Measurements from ENCODE around the gene ALMS1. TPM values are rescaled to one million over a fixed set of nuclear protein-coding genes. Genes with fewer than 3 reads are reported as not detected.
"Not testable (repeated sequence)": the region's sequence is repeated elsewhere in the genome, so short reads cannot be mapped to it uniquely, and the experiment has no call there.

Gene ALMS1
- total RNA-seq, 4 donors from 2014 or later, result 31.3 to 36.1 (median 32.4) TPM

DNA sequence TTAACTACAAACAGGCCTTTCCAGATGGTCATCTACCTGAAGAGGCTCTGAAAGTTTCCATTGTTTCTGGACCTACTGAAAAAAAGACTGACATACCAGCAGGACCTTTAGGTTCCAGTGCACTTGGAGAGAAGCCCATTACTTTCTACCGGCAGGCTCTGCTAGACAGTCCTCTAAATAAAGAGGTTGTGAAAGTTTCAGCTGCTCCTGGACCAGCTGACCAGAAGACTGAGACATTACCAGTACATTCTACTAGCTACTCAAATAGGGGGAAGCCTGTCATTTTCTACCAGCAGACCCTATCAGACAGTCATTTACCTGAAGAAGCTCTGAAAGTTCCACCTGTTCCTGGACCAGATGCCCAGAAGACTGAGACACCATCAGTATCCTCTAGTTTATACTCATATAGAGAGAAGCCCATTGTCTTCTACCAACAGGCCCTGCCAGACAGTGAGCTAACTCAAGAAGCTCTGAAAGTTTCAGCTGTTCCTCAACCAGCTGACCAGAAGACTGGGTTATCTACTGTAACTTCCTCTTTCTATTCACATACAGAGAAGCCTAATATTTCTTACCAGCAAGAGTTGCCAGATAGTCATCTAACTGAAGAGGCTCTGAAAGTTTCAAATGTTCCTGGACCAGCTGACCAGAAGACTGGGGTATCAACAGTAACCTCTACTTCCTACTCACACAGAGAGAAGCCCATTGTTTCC is 65.8 kb downstream of the ALMS1 start:
- Histone ChIP-seq H3K36me3 (peaks cover 19 to 69% (median 48%) of the 10 kb centered on the region in 4 donors), H3K27me3 (no peaks in the 10 kb centered on the region), H3K9me3 (no peaks in the 10 kb centered on the region), H3K4me3 (no peak overlapping the region), H3K4me1 (no peaks in the 10 kb centered on the region), H3K27ac (replicated peaks in 1 of 4) (no peak overlapping the region)
- TF ChIP-seq, protein P1, sequence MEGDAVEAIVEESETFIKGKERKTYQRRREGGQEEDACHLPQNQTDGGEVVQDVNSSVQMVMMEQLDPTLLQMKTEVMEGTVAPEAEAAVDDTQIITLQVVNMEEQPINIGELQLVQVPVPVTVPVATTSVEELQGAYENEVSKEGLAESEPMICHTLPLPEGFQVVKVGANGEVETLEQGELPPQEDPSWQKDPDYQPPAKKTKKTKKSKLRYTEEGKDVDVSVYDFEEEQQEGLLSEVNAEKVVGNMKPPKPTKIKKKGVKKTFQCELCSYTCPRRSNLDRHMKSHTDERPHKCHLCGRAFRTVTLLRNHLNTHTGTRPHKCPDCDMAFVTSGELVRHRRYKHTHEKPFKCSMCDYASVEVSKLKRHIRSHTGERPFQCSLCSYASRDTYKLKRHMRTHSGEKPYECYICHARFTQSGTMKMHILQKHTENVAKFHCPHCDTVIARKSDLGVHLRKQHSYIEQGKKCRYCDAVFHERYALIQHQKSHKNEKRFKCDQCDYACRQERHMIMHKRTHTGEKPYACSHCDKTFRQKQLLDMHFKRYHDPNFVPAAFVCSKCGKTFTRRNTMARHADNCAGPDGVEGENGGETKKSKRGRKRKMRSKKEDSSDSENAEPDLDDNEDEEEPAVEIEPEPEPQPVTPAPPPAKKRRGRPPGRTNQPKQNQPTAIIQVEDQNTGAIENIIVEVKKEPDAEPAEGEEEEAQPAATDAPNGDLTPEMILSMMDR (IDR thresholded peaks at IDR 0.05), result no peak
- TF ChIP-seq POLR2AphosphoS5 (IDR thresholded peaks at IDR 0.05), result no peak
- no peak for TF ChIP-seq POLR2A (IDR thresholded peaks at IDR 0.05; ENCODE audit: low read depth)
- TF ChIP-seq EP300 (IDR thresholded peaks at IDR 0.05), result no peak
- intact Hi-C loops (cut with DNase I), result no loop called here
- WGBS, result 75% methylated on average over 1 of the region's 1 CpG
- DNase-seq (ENCODE audit: extremely low spot score), result no peak

DNA sequence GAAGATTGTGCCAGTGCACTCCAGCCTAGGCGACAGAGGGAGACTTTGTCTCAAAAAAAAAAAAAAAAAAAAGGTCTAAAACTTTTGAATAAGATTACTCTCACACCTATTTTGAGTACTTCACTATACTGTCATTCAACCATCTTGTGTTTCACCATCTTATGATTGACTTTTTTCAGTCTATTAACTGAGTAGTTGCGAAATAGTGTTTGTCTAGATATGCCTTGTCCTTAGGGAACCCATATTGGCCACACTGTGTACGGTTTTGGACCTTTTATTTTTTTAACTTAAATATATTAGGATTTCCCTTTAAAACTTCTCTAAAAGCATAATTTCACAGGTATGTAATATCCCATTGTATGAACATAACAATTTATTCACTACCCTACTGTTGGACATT is 72.3 kb downstream of the ALMS1 start:
- no peaks in the 10 kb centered on the region for H3K9me3 ChIP-seq
- H3K27me3 ChIP-seq, result no peaks in the 10 kb centered on the region
- no peaks in the 10 kb centered on the region for H3K4me1 ChIP-seq
- intact Hi-C loops (cut with DNase I), result no loop called here
- TF ChIP-seq POLR2A (IDR thresholded peaks at IDR 0.05; ENCODE audit: low read depth) (no peak), EP300 (IDR thresholded peaks at IDR 0.05) (no peak), POLR2AphosphoS5 (IDR thresholded peaks at IDR 0.05) (no peak)
- TF ChIP-seq, protein P1 (IDR thresholded peaks at IDR 0.05), result no peak
- WGBS, result 98% methylated on average over 3 of the region's 3 CpGs
- no peak overlapping the region for H3K4me3 ChIP-seq
- H3K36me3 ChIP-seq, result peaks cover 6 to 56% (median 22%) of the 10 kb centered on the region in 4 donors
- no peak overlapping the region for H3K27ac ChIP-seq (replicated peaks in 1 of 4)
- no peak for DNase-seq (ENCODE audit: extremely low spot score)

DNA sequence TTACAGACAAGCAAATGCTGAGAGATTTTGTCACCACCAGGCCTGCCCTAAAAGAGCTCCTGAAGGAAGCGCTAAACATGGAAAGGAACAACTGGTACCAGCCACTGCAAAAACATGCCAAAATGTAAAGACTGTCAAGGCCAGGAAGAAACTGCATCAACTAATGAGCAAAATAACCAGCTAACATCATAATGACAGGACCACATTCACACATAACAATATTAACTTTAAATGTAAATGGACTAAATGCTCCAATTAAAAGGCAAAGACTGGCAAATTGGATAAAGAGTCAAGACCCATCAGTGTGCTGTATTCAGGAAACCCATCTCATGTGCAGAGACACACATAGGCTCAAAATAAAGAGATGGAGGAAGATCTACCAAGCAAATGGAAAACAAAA is 76.8 kb downstream of the ALMS1 start:
- H3K4me1 ChIP-seq; intact Hi-C loops (cut with DNase I); H3K4me3 ChIP-seq; H3K27me3 ChIP-seq; DNase-seq (ENCODE audit: extremely low spot score); H3K9me3 ChIP-seq; H3K27ac ChIP-seq (replicated peaks in 1 of 4): not testable (repeated sequence)
- peaks cover 0 to 31% (median 14%) of the 10 kb centered on the region in 4 donors for H3K36me3 ChIP-seq
- 89% methylated on average over 1 of the region's 1 CpG for whole genome bisulfite sequencing

DNA sequence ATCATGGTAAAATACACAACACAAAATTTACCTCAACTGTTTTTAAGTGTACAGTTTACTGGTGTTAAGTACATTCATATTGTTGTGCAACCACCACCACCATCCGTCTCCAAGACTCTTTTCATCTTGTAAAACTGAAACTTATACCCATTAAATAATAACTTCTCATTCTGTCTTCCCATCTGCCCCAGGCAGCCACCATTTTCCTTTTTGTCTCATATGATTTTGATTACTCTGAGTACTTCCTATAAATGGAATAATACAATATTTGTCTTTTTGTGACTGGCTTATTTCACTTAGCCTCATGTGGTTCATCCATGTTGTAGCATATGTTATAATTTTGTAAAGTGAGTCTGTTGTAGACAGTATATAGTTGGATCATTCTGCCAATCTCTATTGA is 82.7 kb downstream of the ALMS1 start:
- DNase-seq (ENCODE audit: extremely low spot score), result no peak
- H3K27ac ChIP-seq (replicated peaks in 1 of 4), result no peak overlapping the region
- TF ChIP-seq, protein P1 (IDR thresholded peaks at IDR 0.05), result no peak
- H3K9me3 ChIP-seq, result no peaks in the 10 kb centered on the region
- intact Hi-C loops (cut with DNase I), result no loop called here
- 88% methylated on average over 1 of the region's 1 CpG for WGBS
- H3K4me1 ChIP-seq, result no peaks in the 10 kb centered on the region
- no peak overlapping the region for H3K4me3 ChIP-seq
- no peaks in the 10 kb centered on the region for H3K36me3 ChIP-seq
- no peaks in the 10 kb centered on the region for H3K27me3 ChIP-seq

DNA sequence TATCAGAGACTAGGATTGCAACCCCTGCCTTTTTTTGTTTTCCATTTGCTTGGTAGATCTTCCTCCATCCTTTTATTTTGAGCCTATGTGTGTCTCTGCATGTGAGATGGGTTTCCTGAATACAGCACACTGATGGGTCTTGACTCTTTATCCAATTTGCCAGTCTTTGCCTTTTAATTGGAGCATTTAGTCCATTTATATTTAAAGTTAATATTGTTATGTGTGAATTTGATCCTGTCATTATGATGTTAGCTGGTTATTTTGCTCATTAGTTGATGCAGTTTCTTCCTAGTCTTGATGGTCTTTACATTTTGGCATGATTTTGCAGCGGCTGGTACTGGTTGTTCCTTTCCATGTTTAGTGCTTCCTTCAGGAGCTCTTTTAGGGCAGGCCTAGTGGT is 98.2 kb downstream of the ALMS1 start:
- H3K36me3 ChIP-seq, result peaks cover 0 to 22% (median 10%) of the 10 kb centered on the region in 4 donors
- intact Hi-C loops (cut with DNase I); H3K27me3 ChIP-seq; H3K4me3 ChIP-seq; DNase-seq (ENCODE audit: extremely low spot score); H3K27ac ChIP-seq (replicated peaks in 1 of 4); H3K9me3 ChIP-seq; H3K4me1 ChIP-seq: not testable (repeated sequence)
- WGBS, result no CpG with 5 or more reads among the region's 1 CpG

DNA sequence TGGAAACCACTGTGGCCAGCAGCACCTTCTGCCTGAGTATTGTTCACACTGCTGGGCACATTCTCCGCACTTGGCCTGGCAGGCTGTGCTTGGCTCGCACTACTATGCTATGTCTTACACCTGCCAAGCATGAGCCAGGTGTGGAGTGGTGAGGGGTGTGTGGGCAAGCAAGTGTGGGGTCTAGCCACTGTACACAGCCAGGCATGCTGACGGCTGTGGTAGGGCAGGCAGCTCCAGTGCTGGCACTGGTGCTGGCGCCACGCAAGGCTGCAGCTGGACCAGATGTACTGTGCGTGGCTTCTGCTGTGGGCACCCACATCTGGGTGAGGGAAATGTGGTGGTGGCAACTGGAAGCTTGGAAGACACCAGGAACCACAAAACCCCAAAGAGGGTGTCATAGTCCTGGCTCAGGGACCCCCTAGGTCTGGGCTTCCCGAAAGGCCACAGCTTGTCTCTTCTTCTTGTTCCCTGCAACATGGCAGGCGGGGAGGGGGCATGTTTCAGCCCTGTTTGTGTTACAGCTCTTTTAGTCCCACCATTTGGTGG is 101.5 kb downstream of the ALMS1 start:
- intact Hi-C loops (cut with DNase I), result no loop called here
- no peak overlapping the region for H3K27ac ChIP-seq (replicated peaks in 1 of 4)
- peaks cover 10 to 51% (median 28%) of the 10 kb centered on the region in 4 donors for H3K36me3 ChIP-seq
- H3K9me3 ChIP-seq, result no peaks in the 10 kb centered on the region
- H3K27me3 ChIP-seq, result no peaks in the 10 kb centered on the region
- 97% methylated on average over 6 of the region's 8 CpGs for WGBS
- H3K4me1 ChIP-seq, result no peaks in the 10 kb centered on the region
- H3K4me3 ChIP-seq, result no peak overlapping the region
- TF ChIP-seq EP300 (IDR thresholded peaks at IDR 0.05) (no peak), POLR2AphosphoS5 (IDR thresholded peaks at IDR 0.05) (no peak), POLR2A (IDR thresholded peaks at IDR 0.05; ENCODE audit: low read depth) (no peak)
- TF ChIP-seq, protein P1 (IDR thresholded peaks at IDR 0.05), result no peak
- no peak for DNase-seq (ENCODE audit: extremely low spot score)
